HG03039 (cell line): ENCODE data around the gene CA10.

Source experiments
- ATAC-seq: cut with Tn5 transposase; IDR thresholded peaks from one replicate; pipeline ENCODE4 v1.9.1; 2021; ENCODE audit warnings: mild to moderate bottlenecking, moderate library complexity; ENCODE audit not compliant: unreplicated experiment

CA10 gene

GRCh38 chr17:51820766-51821165, 337.7 kb downstream of the CA10 start:
- no peak for ATAC-seq

GRCh38 chr17:51820252-51820651, 338.3 kb downstream of the CA10 start:
- no peak for ATAC-seq

GRCh38 chr17:51819341-51820219, 338.9 kb downstream of the CA10 start:
- no peak for ATAC-seq

- ATAC-seq: no peak
These were observed 339.7 kb downstream of the CA10 start for GRCh38 chr17:51818777-51819176.

GRCh38 chr17:51817955-51818354, 340.6 kb downstream of the CA10 start:
- ATAC-seq: no peak

GRCh38 chr17:51817117-51817516, 341.4 kb downstream of the CA10 start:
- no peak for ATAC-seq

- ATAC-seq: no peak
These were observed 343.4 kb downstream of the CA10 start for GRCh38 chr17:51815097-51815496.

- ATAC-seq: no peak
These were observed 344.0 kb downstream of the CA10 start for GRCh38 chr17:51814521-51814920.

GRCh38 chr17:51813784-51814174, 344.7 kb downstream of the CA10 start:
- ATAC-seq: no peak

GRCh38 chr17:51813140-51813783, 345.3 kb downstream of the CA10 start:
- no peak for ATAC-seq

GRCh38 chr17:51807460-51807859, 351.1 kb downstream of the CA10 start:
- no peak for ATAC-seq

- ATAC-seq: no peak
These were observed 352.7 kb downstream of the CA10 start for GRCh38 chr17:51805765-51806164.

- no peak for ATAC-seq
These were observed 353.3 kb downstream of the CA10 start for GRCh38 chr17:51805185-51805584.

GRCh38 chr17:51803161-51803560, 355.4 kb downstream of the CA10 start:
- no peak for ATAC-seq

- ATAC-seq: no peak
These were observed 356.0 kb downstream of the CA10 start for GRCh38 chr17:51802544-51802943.

GRCh38 chr17:51801626-51802025, 356.9 kb downstream of the CA10 start:
- no peak for ATAC-seq

GRCh38 chr17:51799981-51800380, 358.5 kb downstream of the CA10 start:
- no peak for ATAC-seq

- no peak for ATAC-seq
These were observed 359.3 kb downstream of the CA10 start for GRCh38 chr17:51799240-51799639.

- ATAC-seq: no peak
These were observed 361.4 kb downstream of the CA10 start for GRCh38 chr17:51797150-51797549.

GRCh38 chr17:51796026-51796425, 362.5 kb downstream of the CA10 start:
- ATAC-seq: no peak

GRCh38 chr17:51795401-51795800, 363.1 kb downstream of the CA10 start:
- ATAC-seq: no peak

- no peak for ATAC-seq
These were observed 364.0 kb downstream of the CA10 start for GRCh38 chr17:51794466-51794865.
